T-helper 2 cell (primary cell): Measurements from ENCODE around the gene RAD18.

Experiments used
- DNase-seq, 5 experiments: peaks; one replicate each; pipeline versions ENCODE4 v3.0.0 to v3.0.0-alpha.2; 2012 to 2022

RAD18 gene

GRCh38 chr3:8864402-8865350, 98.6 kb downstream of the RAD18 start:
- no peak for DNase-seq

GRCh38 chr3:8863891-8864290, 99.4 kb downstream of the RAD18 start:
- no peak for DNase-seq

GRCh38 chr3:8857720-8858367, 105.4 kb downstream of the RAD18 start:
- no peak for DNase-seq

GRCh38 chr3:8856721-8857120, 106.6 kb downstream of the RAD18 start:
- no peak for DNase-seq

GRCh38 chr3:8856071-8856470, 107.2 kb downstream of the RAD18 start:
- no peak for DNase-seq

- DNase-seq: no peak
These were observed 108.6 kb downstream of the RAD18 start for GRCh38 chr3:8854656-8855055.

GRCh38 chr3:8853081-8853480, 110.2 kb downstream of the RAD18 start:
- no peak for DNase-seq

GRCh38 chr3:8852511-8852910, 110.8 kb downstream of the RAD18 start:
- DNase-seq: no peak

GRCh38 chr3:8851703-8852102, 111.6 kb downstream of the RAD18 start:
- no peak for DNase-seq

GRCh38 chr3:8848696-8849131, 114.6 kb downstream of the RAD18 start:
- no peak for DNase-seq

GRCh38 chr3:8847317-8847716, 116.0 kb downstream of the RAD18 start:
- DNase-seq: no peak

GRCh38 chr3:8846176-8846575, 117.1 kb downstream of the RAD18 start:
- DNase-seq: no peak

- DNase-seq: no peak
These were observed 117.6 kb downstream of the RAD18 start for GRCh38 chr3:8845641-8846040.

- no peak for DNase-seq
These were observed 119.9 kb downstream of the RAD18 start for GRCh38 chr3:8843347-8843746.

GRCh38 chr3:8842293-8842692, 121.0 kb downstream of the RAD18 start:
- no peak for DNase-seq

GRCh38 chr3:8841472-8841871, 121.8 kb downstream of the RAD18 start:
- DNase-seq: no peak

- no peak for DNase-seq
These were observed 122.7 kb downstream of the RAD18 start for GRCh38 chr3:8840556-8840955.

- no peak for DNase-seq
These were observed 123.5 kb downstream of the RAD18 start for GRCh38 chr3:8839607-8840325.

GRCh38 chr3:8838765-8839423, 124.4 kb downstream of the RAD18 start:
- DNase-seq: no peak

- DNase-seq: no peak
These were observed 125.0 kb downstream of the RAD18 start for GRCh38 chr3:8838234-8838633.

- no peak for DNase-seq
These were observed 126.1 kb downstream of the RAD18 start for GRCh38 chr3:8837162-8837561.

- DNase-seq: no peak
These were observed 127.2 kb downstream of the RAD18 start for GRCh38 chr3:8836096-8836495.

GRCh38 chr3:8835385-8835784, 127.9 kb downstream of the RAD18 start:
- no peak for DNase-seq
